ENCODE measurements around the gene SLC43A2. TPM values are rescaled to one million over a fixed set of nuclear protein-coding genes. Genes with fewer than 3 reads are reported as not detected.
A peak's percentile ranks its signal among the peaks of the same experiment; 100 is the strongest.

Gene SLC43A2
- total and polyA plus RNA-seq, 2 of the 13 experiments (the other 11 are each of a cell fraction or from before 2014, with no cell fraction given) = 7.3 to 20.0 TPM

DNA sequence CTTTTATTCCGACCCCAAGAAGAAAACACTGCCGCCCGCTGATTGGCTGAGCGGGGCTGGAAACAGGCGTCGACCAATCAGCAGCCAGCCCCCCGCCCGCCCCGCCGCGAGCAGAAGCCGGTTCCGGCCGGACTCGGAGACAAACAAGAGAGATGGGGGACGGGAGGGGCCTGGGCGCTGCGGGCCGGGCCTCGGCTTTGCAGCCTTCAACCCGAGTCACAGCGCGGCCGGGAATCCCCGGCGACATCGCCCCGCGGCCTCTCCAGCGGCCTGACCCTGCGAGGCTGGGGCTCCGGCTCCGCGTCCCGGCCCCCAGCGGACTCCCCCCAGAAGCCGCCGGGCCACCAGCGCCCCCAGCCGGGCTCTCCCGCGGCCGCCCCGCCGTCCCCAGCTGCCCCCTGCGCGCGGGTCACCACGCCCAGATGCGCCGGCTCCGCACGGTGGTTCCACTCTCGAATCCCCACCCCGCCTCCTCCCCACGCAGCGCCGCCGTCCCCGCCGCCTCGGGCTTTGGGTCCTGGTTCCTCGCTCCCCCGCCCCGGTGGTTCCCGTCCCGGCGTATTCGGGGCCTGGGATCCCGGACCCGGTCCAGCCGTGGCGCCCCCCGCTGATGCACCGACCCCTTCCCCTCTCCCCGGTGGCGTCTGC lies 346 bp upstream of the SLC43A2 start (continued):
- TF ChIP-seq SRSF1 (optimal IDR thresholded peaks at IDR 0.05; ENCODE audit: low read depth, low read length) (no peak), KDM6A (CRISPR knock-in tag; IDR thresholded peaks at IDR 0.05; ENCODE audit: low read depth) (no peak), ISX (CRISPR knock-in tag; conservative IDR thresholded peaks at IDR 0.05) (no peak), TARDBP (CRISPR knock-in tag; IDR thresholded peaks at IDR 0.05) (no peak), RBM39 (IDR thresholded peaks at IDR 0.05; ENCODE audit: low read depth, low read length, poor library complexity, severe bottlenecking) (no peak), TP53 (CRISPR knock-in tag; conservative IDR thresholded peaks at IDR 0.05) (no peak), ZXDC (CRISPR knock-in tag; IDR thresholded peaks at IDR 0.05) (no peak), ZNF713 (CRISPR knock-in tag; IDR thresholded peaks at IDR 0.05) (no peak), ZSCAN22 (CRISPR knock-in tag; IDR thresholded peaks at IDR 0.05) (no peak), ZNF777 (CRISPR knock-in tag; IDR thresholded peaks at IDR 0.05) (no peak), MTF1 (CRISPR knock-in tag; IDR thresholded peaks at IDR 0.05) (no peak), ZFP1 (CRISPR knock-in tag; IDR thresholded peaks at IDR 0.05) (no peak), ZBED4 (CRISPR knock-in tag; IDR thresholded peaks at IDR 0.05; ENCODE audit: borderline replicate concordance) (peak; percentile 53; the same call in 1 of the 2 replicates), ZNF225 (CRISPR knock-in tag; IDR thresholded peaks at IDR 0.05) (0 out of 2 replicates have a peak, but pooled peaks have one; percentile 13), JUNB (CRISPR knock-in tag; IDR thresholded peaks at IDR 0.05; ENCODE audit: borderline replicate concordance) (no peak), ZNF550 (CRISPR knock-in tag; IDR thresholded peaks at IDR 0.05; ENCODE audit: borderline replicate concordance) (no peak), RFX5 (IDR thresholded peaks at IDR 0.05; ENCODE audit: low read depth, low read length) (peak; percentile 70), ZNF563 (CRISPR knock-in tag; IDR thresholded peaks at IDR 0.05) (no peak; the same call in 1 of the 2 replicates), NR2F6 (IDR thresholded peaks at IDR 0.05) (no peak), NR2F6 (CRISPR knock-in tag; IDR thresholded peaks at IDR 0.05) (no peak), ARID2 (CRISPR knock-in tag; IDR thresholded peaks at IDR 0.05; ENCODE audit: borderline replicate concordance) (no peak), ASH2L (IDR thresholded peaks at IDR 0.05; ENCODE audit: insufficient read length, low read depth, low read length) (peak; percentile 44), NR1H2 (CRISPR knock-in tag; IDR thresholded peaks at IDR 0.05; ENCODE audit: borderline replicate concordance, low read depth) (no peak), ZNF652 (CRISPR knock-in tag; IDR thresholded peaks at IDR 0.05; ENCODE audit: borderline replicate concordance, low read depth) (no peak), NCOA1 (CRISPR knock-in tag; IDR thresholded peaks at IDR 0.05) (no peak), CENPBD1 (CRISPR knock-in tag; IDR thresholded peaks at IDR 0.05; ENCODE audit: borderline replicate concordance, low read depth) (no peak)

Data from HepG2 (cell line).